Right ventricle myocardium superior (tissue), 1 donor: ENCODE data around the gene NKTR. TPM values are rescaled to one million over a fixed set of nuclear protein-coding genes. Genes with fewer than 3 reads are reported as not detected.

Source experiments
- ATAC-seq: fragments of 200-7000 bp; cut with Tn5 transposase; one replicate; pipeline ENCODE4 v1.9.1; 2020; ENCODE audit warnings: mild to moderate bottlenecking; ENCODE audit not compliant: poor library complexity
- DNase-seq: peaks from one replicate; pipeline ENCODE4 v3.0.0-alpha.2; 2020
- intact Hi-C: fragments of 100-400 bp; cut with DNase I; formaldehyde crosslinking; loops from one replicate; pipeline ENCODE4 v1.11.2; 2022
- total RNA-seq: library from RNA; stranded (reverse); fragmentation: NEBNext Ultra II Directional; extraction: Animal tissue kit (Norgen Biotek cat#: 25700); gene quantifications from one replicate; pipeline ENCODE4 v1.2.1, GENCODE V29; 2021
- donor health status: DM: no; HTN: yes; CAD: no; lungs with severe emphysema.

Gene NKTR
- total RNA-seq, 1 donor from 2014 or later, result 21.6 TPM

GRCh38 chr3:42638339-42638842 lies 37.9 kb downstream of the NKTR start:
- intact Hi-C loops, result no loop called here
- DNase-seq (no peak), ATAC-seq (no peak)

- intact Hi-C loops, result no loop called here
- DNase-seq, result no peak
- no peak for ATAC-seq
These were observed 38.7 kb downstream of the NKTR start for GRCh38 chr3:42639192-42639591.

DNA sequence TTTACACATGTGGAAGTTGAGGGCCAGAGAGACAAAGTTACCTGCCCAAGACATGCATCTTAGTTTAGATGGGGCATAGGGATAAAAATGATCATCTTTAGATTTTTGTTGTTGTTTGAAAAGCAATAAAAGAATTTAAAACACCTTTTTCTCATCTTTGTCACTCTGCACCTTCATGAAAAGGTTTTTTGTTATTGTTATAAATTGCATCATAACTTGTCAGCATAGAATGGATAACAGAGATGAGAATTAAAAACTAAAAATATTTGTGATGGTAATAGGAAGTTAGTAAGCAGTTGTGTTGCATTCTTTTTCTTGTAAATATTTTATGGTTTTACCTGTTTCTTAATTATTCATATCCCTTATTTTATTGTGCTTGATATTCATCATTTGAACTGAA lies 39.6 kb downstream of the NKTR start:
- intact Hi-C loops, result no loop called here
- DNase-seq (no peak), ATAC-seq (no peak)

DNA sequence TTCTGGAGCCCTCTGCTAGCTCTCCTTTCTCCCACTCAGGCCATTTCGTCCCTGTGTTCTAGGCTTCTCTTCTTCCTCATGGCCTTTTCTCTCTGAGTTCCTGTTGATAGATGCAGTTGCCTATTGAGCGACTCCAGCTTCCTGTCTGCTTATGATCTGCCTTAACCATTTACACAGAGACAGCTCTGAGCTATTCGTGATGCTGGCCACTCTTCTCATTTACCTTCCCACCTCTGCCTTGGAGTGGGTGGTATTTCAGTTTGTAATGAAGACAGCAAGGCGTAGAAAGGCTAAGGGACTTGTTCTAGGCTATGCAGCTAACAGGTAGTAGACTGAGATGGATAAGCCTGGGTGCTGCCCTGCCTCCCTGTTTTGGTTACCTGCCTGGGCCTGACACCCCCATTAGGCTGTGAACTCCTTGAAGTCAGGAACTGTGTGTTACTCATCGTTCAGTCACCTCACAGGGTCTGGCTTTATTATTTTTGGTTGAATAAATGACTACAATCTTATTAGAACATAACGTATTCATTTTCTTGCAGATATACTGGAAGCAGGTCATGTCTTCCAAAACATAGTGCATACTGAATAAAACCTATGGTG lies 40.4 kb downstream of the NKTR start:
- DNase-seq (no peak), ATAC-seq (peak; percentile 18)
- intact Hi-C loops, result no loop called here

GRCh38 chr3:42647821-42648459 lies 47.5 kb downstream of the NKTR start:
- intact Hi-C loops, result no loop called here
- no peak for ATAC-seq

GRCh38 chr3:42649006-42649405 lies 48.5 kb downstream of the NKTR start:
- intact Hi-C loops, result no loop called here
- DNase-seq, result no peak
- ATAC-seq, result no peak

More at GRCh38 chr3:42647821-42648459, 47.5 kb downstream of the NKTR start:
- DNase-seq, result no peak

DNA sequence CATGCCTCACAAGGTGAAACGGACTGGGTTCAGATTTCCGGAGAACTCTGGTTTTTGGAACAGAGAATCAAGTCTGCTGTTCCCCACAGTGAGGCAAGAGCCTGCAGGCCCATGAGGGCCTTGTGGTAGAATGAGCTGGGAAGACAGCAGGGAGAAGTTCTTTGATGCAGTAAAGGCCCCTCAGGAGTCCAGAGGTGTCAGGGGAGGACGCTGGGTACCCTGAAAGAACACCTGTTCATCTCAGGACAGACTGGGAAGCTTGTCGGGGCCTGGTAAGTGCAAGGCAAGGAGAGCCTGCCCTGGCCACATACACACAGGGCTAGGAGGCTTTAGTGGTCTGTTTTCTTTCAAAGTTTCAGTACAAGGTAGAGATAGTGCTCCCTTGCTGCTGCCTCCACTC lies 49.3 kb downstream of the NKTR start:
- DNase-seq (no peak), ATAC-seq (no peak)
- intact Hi-C loops, result loop anchor here (5.0 kb wide), 2 partner anchors 47 to 93 kb away; partner anchors contain the start of gene NKTR

DNA sequence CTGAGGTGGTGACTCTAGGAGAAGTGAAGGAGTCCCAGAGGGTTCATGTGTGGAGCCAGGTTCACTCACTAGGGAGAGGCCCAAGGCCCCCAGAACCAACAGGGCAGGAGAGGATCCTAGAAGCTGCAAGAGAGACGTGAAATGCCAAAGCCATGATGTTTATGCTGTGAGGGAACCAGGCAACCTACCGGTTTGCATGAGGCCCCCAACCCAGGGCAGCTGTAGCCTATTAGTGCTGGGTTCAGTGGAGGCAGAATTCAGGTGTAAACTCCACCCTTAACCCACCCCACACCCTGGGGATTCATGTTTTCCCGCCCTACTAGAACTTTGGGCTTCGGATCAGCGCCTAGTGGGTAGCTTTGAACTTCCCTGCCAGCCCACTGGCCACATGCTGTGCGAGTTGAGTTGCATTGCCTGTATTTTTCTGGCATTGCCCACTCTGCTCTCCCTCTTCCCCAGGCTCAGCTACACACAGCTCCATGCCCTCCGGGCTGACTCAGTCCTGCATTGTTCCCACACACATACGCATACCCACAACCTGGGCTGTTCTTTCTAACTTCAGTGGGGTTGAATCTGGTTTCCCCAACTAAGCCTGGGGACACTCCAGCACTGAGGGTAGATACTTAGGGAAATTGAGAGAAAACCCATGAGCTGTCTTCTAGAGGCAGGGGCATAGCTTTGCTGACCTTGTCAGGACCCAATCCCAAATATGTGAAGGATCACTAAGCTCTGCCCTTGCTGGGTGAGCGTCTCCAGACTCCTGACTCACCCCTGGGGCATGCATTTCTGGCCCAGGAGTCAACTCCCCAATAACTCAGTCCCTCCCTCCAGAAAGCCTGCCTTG lies 51.0 kb downstream of the NKTR start:
- intact Hi-C loops, result loop anchor here (5.0 kb wide), 2 partner anchors 49 to 91 kb away; partner anchors contain the start of gene NKTR
- DNase-seq (no peak), ATAC-seq (no peak)

- intact Hi-C loops, result loop anchor here (5.0 kb wide), 2 partner anchors 50 to 90 kb away; partner anchors contain the start of gene NKTR
- ATAC-seq (no peak), DNase-seq (no peak)
These were observed 51.7 kb downstream of the NKTR start for GRCh38 chr3:42652251-42652610.

- DNase-seq (peak; percentile 80), ATAC-seq (peak; percentile 30)
- intact Hi-C loops, result loop anchor here (5.0 kb wide), 2 partner anchors 50 to 90 kb away; partner anchors contain the start of gene NKTR
These were observed 52.3 kb downstream of the NKTR start for GRCh38 chr3:42652611-42653302.

GRCh38 chr3:42653303-42653559 lies 52.7 kb downstream of the NKTR start:
- DNase-seq (no peak), ATAC-seq (no peak)
- intact Hi-C loops, result loop anchor here (5.0 kb wide), 2 partner anchors 51 to 89 kb away; partner anchors contain the start of gene NKTR

DNA sequence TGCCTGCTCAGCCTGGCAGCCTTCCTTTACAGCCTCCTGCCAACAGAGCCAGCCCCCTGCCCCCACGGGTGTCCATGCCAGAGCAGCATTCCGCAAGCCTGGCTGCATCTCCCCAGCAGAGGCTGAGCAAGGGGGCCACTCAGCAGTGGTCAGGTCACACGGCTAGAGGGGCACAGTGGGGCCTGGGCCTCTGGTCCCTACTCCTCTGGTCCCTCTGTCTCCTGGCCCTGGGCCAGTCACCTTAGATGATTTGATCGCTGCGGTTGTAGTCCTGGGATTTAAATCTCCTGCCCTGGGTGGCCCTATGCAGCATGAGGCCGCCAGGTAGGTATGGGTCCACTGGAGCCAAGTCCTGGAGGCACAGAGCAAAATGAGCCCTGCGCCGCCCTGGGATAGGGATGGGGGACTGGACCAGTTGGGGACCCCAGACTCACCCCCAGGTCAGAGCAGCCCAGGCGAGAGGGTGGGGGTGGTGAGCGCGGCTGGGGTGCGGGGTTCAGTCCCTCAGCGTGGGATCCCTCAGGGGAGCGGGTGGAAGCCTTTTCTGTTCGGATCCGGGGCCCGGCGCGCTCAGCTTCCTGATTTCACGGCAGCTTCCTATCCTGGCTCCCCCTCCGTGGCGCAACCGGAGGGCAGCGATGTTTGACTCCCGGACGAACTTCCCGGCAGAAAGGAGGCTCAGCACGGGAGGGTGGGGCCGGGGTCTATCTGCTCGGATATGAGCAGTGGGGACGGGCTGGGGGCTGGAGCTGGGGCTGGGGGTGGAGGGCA lies 53.3 kb downstream of the NKTR start, which contains the start of gene ZBTB47:
ZBTB47 (plus strand) TSS at position 138 of the 771 bp plus-strand sequence. CDS start 4,659 bp downstream, outside the sequence.
- intact Hi-C loops, result loop anchor here (5.0 kb wide), 2 partner anchors 51 to 89 kb away; partner anchors contain the start of gene NKTR
- ATAC-seq (peak; percentile 57), DNase-seq (peak; percentile 87)

GRCh38 chr3:42654331-42655201 lies 54.1 kb downstream of the NKTR start:
- peak; percentile 74 for DNase-seq
- intact Hi-C loops, result loop anchor here (5.0 kb wide), 3 partner anchors 52 to 627 kb away; partner anchors contain the start of gene NKTR
- peak; percentile 71 for ATAC-seq

DNA sequence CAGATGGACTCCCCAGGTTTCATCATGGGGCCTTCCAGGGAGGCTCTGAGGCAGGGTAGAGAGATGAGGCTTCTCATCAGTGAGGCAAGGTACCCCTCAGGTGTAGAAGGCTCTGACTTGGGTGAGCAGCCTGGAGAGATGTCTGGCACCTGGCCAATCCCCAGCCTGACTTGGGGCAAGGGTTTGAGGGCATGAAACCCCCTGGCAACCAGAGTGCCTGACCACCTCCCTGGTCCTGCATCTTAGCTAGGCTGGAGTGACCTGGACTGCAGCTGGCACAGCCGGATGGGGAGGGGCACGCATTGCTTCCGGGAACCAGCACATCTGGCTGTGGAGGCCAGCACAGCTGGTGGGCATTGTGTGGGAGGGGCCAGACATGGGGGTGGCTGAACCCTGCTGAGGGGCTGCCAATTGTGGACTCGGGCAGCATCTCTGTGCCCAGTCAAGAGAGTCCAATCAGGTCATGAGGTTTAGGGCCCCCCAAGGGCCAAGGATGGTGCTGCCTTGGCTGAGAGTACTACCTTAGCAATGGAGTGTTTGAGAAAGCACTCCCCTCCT lies 54.9 kb downstream of the NKTR start:
- DNase-seq, result peak; percentile 62

GRCh38 chr3:42655980-42656679 lies 55.6 kb downstream of the NKTR start:
- intact Hi-C loops, result loop anchor here (5.0 kb wide), 1 partner anchor 629 kb away; no protein-coding TSS in a partner anchor
- DNase-seq (peak; percentile 49), ATAC-seq (no peak)

More for the DNA sequence above, 54.9 kb downstream of the NKTR start:
- intact Hi-C loops, result loop anchor here (5.0 kb wide), 1 partner anchor 628 kb away; no protein-coding TSS in a partner anchor
- ATAC-seq, result no peak
